Measurements from ENCODE around the gene BCORL1.

BCORL1 gene

DNA sequence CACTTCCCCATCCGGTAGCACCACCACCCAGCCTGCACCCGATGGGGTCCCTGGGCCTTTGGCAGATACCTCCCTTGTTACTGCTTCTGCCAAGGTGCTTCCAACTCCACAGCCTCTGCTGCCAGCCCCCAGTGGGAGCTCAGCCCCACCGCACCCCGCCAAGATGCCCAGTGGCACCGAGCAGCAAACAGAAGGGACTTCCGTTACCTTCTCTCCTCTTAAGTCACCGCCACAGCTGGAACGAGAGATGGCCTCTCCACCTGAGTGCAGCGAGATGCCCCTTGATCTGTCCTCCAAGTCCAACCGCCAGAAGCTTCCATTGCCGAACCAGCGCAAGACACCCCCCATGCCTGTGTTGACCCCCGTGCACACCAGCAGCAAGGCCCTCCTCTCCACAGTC lies 31.9 kb downstream of the BCORL1 start:
- DNase-seq, result no peak

- no peak for DNase-seq
These were observed 32.3 kb downstream of the BCORL1 start for GRCh38 chrX:130014770-130015169.

DNA sequence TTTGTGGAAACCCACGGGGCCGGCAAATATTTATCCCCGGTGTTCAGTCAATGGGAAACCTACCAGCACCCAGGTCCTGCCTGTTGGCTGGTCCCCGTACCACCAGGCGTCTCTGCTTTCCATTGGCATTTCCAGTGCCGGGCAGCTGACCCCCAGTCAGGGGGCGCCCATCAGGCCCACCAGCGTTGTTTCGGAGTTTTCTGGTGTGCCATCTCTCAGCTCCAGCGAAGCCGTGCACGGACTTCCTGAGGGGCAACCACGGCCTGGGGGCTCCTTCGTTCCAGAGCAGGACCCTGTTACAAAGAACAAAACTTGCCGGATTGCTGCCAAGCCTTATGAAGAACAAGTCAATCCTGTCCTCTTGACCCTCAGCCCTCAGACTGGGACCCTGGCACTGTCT lies 32.7 kb downstream of the BCORL1 start:
- DNase-seq, result no peak

GRCh38 chrX:130018143-130018542 lies 35.7 kb downstream of the BCORL1 start:
- DNase-seq, result no peak

GRCh38 chrX:130020661-130021324 lies 38.4 kb downstream of the BCORL1 start:
- no peak for DNase-seq

- DNase-seq, result peak; percentile 80
These were observed 41.7 kb downstream of the BCORL1 start for GRCh38 chrX:130024127-130024526.

- no peak for DNase-seq
These were observed 42.8 kb downstream of the BCORL1 start for GRCh38 chrX:130025256-130025655.

DNA sequence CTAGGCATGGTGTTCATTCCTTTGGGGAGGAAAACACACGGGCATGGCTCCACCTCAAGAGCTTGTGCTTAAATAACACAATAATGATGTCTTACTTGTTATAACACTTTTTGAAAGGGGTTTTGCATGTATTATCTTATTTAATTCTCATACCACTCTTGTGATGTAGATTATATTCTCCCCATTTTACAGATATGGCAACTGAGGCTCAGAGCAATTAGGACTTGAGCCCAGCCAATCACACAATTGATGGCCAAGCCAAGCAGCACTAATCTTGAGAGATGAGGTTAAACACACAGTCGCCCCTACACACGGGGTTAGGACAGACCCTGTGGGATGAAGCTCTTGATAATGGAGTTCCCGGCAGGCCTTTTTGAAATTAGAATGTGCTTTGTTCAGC lies 45.1 kb downstream of the BCORL1 start:
- DNase-seq, result no peak

- DNase-seq, result peak; percentile 40
These were observed 45.8 kb downstream of the BCORL1 start for GRCh38 chrX:130028196-130028595.

- DNase-seq, result no peak
These were observed 48.4 kb downstream of the BCORL1 start for GRCh38 chrX:130030826-130031225.

DNA sequence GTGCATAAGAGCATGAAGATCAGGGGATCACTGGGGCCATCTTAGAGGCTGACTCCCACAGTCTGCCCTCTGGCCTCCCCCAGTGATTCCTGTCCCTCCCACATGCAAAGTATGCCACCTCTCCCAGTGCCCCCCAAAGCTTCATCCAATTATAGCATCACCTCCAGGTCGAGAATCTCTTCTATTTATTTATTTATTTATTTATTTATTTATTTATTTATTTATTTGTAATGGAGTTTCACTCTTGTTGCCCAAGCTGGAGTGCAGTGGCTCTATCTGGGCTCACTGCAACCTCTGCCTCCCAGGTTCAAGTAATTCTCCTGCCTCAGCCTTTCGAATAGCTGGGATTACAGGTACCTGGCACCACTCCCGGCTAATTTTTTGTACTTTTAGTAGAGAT lies 50.1 kb downstream of the BCORL1 start:
- DNase-seq, result no peak

DNA sequence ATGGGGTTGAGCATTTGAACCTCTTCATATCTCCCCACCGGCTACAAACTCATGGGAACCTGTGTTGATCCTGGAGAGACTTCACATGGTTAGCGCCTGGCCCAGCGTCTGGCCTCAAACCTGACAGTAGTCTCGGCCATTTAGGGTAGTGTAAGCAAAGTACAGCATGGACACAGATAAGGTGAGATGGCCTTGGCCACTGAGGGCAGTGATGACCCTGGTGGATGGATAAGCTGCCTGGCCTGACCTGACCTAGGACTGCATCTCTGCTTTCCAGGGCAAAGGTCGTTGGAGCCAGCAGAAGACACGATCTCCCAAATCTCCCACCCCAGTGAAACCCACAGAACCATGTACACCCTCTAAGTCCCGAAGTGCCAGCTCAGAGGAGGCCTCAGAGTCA lies 51.7 kb downstream of the BCORL1 start:
- DNase-seq, result no peak

DNA sequence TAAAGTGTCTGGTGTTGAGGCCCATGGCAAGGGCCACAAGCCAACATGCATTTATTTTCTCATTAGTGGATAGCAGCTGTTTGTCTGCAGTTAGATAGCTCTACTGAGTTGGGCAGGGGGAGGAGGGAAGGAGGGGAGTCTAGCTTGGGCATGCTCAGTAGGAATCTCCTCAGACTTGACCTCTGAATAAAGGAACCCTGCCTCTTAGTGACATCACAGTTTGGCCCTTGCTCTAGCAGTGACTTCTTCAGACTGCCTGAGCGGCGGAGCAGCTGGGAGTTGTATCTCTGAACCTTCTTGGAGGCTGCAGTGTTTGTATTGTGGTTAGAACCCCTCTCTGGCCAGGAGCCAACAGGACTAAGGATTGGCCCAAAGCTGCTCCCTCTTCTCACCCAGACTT lies 57.4 kb downstream of the BCORL1 start:
- no peak for DNase-seq

- no peak for DNase-seq
These were observed 65.0 kb downstream of the BCORL1 start for GRCh38 chrX:130047416-130047815.

DNA sequence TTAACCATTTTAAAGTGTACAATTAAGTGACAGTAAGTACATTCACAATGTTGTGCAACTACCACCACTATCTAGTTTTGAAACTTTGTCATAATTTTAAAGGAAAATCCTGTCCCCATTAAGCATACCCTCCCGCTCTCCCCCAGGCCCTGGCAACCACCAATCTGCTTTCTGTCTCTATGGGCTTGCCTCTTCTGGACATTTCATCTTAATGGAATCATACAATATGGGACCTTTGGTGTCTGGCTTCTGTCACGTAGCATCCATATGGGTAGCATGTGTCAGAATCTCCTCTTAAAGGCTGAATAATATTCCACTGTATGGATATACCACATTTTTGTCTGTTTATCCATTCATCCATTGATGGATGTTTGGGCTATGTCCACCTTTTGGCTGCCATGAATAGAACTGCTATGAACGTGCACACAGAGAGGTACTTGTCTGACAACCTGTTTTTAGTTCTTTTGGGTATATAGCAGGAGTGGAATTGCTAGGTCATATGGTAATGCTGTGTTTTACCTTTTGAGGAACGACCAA lies 66.3 kb downstream of the BCORL1 start:
- no peak for DNase-seq

- no peak for DNase-seq
These were observed 67.4 kb downstream of the BCORL1 start for GRCh38 chrX:130049821-130050220.

GRCh38 chrX:130051176-130051845 lies 68.9 kb downstream of the BCORL1 start:
- no peak for DNase-seq

GRCh38 chrX:130053236-130053635 lies 70.8 kb downstream of the BCORL1 start:
- DNase-seq, result no peak

DNA sequence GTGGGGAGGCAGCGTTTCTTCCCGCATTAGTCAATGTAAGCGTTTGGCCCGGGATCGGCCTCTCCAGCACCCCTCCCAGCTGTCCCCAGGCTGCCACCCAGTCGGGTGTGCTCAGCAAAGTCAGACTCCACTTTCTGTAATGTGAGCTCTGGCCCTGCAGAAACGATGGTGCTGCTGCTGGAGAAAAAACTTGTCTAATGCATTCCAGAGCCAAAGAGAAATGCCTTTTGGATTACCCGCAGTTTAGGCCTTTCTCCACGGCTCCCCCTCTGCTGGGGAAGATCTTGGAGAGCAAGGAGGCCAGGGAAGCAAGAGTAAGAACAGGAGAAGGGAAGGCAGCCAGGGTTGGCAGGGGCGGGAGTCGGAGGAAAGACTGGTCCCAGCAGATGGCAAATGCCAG lies 72.7 kb downstream of the BCORL1 start:
- DNase-seq, result no peak

- no peak for DNase-seq
These were observed 73.5 kb downstream of the BCORL1 start for GRCh38 chrX:130055899-130056298.

- DNase-seq, result no peak
These were observed 74.8 kb downstream of the BCORL1 start for GRCh38 chrX:130057209-130057608.

GRCh38 chrX:130058652-130059051 lies 76.2 kb downstream of the BCORL1 start:
- no peak for DNase-seq

- peak; percentile 66 for DNase-seq
These were observed 78.0 kb downstream of the BCORL1 start for GRCh38 chrX:130060122-130061069.
